Measurements from ENCODE around the gene RNF167. TPM values are rescaled to one million over a fixed set of nuclear protein-coding genes. Genes with fewer than 3 reads are reported as not detected.

Gene RNF167
- total RNA-seq, 1 experiment from 2014 or later, result 105 TPM

DNA sequence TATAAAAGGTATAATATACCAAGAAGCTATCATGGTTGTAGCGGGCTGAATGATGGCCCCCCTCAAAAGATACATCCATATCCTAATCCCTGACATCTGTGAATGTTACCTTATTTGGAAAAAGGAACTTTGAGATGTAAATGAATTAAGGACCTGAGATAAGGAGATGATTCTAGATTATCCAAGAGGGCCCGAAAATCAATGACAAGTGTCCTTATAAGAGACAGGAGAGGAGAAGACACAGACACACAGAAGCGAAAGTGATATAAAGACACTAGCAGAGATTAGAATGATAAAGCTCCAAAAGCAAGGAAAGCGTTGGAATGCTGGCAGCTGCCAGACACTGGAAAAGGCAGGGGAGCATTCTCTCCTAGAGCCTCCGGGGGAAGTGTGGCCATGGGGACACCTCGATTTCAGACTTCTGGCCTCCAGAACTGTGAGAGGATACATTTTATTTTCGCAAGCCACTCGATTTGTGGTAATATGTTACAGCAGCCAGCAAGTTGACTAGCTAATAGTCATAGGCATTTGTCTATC lies 20.5 kb upstream of the RNF167 start:
- ChIA-PET CTCF (no interaction called here), RAD21 (ENCODE audit: low non-redundant PET in 1 of 2, low total read pairs in 2 of 2, uncharacterized antibody in 2 of 2, unreplicated experiment in 2 of 2) (no interaction called here), POLR2A (interaction anchor here (1.1 kb wide), 1 partner anchor 20 kb away, joined by 3 read pairs; the partner anchor contains the start of gene SLC25A11)
- ATAC-seq (no peak), DNase-seq (ENCODE audit: low read depth, low spot score) (no peak)
- no peaks in the 10 kb centered on the region for H3K9me2 ChIP-seq (ENCODE audit: insufficient read depth)
- no peak overlapping the region for H2AFZ ChIP-seq (ENCODE audit: low read depth, low read length, poor library complexity, severe bottlenecking)
- H3K27me3 ChIP-seq (ENCODE audit: insufficient read depth, low read length), result no peaks in the 10 kb centered on the region
- no peaks in the 10 kb centered on the region for H3K4me1 ChIP-seq (ENCODE audit: control insufficient read depth in 1 of 2, insufficient read depth in 2 of 2, low read length in 2 of 2)
- no peak overlapping the region for H3K4me3 ChIP-seq (replicated peaks in 1 of 2; ENCODE audit: low read depth in 1 of 2, low read length in 2 of 2)
- BruUV-seq (replicated peaks), result no TSS peak
- H3K9me3 ChIP-seq (ENCODE audit: control insufficient read depth in 1 of 2, insufficient read depth in 1 of 2, low read depth in 1 of 2, low read length in 2 of 2), result no peaks in the 10 kb centered on the region
- TF ChIP-seq, protein P1, sequence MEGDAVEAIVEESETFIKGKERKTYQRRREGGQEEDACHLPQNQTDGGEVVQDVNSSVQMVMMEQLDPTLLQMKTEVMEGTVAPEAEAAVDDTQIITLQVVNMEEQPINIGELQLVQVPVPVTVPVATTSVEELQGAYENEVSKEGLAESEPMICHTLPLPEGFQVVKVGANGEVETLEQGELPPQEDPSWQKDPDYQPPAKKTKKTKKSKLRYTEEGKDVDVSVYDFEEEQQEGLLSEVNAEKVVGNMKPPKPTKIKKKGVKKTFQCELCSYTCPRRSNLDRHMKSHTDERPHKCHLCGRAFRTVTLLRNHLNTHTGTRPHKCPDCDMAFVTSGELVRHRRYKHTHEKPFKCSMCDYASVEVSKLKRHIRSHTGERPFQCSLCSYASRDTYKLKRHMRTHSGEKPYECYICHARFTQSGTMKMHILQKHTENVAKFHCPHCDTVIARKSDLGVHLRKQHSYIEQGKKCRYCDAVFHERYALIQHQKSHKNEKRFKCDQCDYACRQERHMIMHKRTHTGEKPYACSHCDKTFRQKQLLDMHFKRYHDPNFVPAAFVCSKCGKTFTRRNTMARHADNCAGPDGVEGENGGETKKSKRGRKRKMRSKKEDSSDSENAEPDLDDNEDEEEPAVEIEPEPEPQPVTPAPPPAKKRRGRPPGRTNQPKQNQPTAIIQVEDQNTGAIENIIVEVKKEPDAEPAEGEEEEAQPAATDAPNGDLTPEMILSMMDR (IDR thresholded peaks at IDR 0.05 in 2 of 3, conservative IDR thresholded peaks at IDR 0.05 in 1 of 3; ENCODE audit: borderline replicate concordance in 1 of 3, insufficient read depth in 1 of 3, low read depth in 2 of 3, low read length in 2 of 3), result no peak
- no peak for TF ChIP-seq EZH2 (IDR thresholded peaks at IDR 0.05)
- TF ChIP-seq ZNF274 (IDR thresholded peaks at IDR 0.05; ENCODE audit: low read depth, low read length), result no peak
- TF ChIP-seq, protein P2, sequence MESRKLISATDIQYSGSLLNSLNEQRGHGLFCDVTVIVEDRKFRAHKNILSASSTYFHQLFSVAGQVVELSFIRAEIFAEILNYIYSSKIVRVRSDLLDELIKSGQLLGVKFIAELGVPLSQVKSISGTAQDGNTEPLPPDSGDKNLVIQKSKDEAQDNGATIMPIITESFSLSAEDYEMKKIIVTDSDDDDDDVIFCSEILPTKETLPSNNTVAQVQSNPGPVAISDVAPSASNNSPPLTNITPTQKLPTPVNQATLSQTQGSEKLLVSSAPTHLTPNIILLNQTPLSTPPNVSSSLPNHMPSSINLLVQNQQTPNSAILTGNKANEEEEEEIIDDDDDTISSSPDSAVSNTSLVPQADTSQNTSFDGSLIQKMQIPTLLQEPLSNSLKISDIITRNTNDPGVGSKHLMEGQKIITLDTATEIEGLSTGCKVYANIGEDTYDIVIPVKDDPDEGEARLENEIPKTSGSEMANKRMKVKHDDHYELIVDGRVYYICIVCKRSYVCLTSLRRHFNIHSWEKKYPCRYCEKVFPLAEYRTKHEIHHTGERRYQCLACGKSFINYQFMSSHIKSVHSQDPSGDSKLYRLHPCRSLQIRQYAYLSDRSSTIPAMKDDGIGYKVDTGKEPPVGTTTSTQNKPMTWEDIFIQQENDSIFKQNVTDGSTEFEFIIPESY (IDR thresholded peaks at IDR 0.05; ENCODE audit: extremely low read depth, insufficient replicate concordance, low read length), result no peak
- TF ChIP-seq SIN3A (IDR thresholded peaks at IDR 0.05; ENCODE audit: low read depth), result no peak
- no peak for TF ChIP-seq RAD21 (IDR thresholded peaks at IDR 0.05; ENCODE audit: low read depth)
- no peak for TF ChIP-seq SRF (IDR thresholded peaks at IDR 0.05; ENCODE audit: low read depth)
- TF ChIP-seq, protein P3, sequence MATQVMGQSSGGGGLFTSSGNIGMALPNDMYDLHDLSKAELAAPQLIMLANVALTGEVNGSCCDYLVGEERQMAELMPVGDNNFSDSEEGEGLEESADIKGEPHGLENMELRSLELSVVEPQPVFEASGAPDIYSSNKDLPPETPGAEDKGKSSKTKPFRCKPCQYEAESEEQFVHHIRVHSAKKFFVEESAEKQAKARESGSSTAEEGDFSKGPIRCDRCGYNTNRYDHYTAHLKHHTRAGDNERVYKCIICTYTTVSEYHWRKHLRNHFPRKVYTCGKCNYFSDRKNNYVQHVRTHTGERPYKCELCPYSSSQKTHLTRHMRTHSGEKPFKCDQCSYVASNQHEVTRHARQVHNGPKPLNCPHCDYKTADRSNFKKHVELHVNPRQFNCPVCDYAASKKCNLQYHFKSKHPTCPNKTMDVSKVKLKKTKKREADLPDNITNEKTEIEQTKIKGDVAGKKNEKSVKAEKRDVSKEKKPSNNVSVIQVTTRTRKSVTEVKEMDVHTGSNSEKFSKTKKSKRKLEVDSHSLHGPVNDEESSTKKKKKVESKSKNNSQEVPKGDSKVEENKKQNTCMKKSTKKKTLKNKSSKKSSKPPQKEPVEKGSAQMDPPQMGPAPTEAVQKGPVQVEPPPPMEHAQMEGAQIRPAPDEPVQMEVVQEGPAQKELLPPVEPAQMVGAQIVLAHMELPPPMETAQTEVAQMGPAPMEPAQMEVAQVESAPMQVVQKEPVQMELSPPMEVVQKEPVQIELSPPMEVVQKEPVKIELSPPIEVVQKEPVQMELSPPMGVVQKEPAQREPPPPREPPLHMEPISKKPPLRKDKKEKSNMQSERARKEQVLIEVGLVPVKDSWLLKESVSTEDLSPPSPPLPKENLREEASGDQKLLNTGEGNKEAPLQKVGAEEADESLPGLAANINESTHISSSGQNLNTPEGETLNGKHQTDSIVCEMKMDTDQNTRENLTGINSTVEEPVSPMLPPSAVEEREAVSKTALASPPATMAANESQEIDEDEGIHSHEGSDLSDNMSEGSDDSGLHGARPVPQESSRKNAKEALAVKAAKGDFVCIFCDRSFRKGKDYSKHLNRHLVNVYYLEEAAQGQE (IDR thresholded peaks at IDR 0.05; ENCODE audit: low read depth), result no peak
- no peak for TF ChIP-seq ZFX (IDR thresholded peaks at IDR 0.05)
- TF ChIP-seq, protein P4, sequence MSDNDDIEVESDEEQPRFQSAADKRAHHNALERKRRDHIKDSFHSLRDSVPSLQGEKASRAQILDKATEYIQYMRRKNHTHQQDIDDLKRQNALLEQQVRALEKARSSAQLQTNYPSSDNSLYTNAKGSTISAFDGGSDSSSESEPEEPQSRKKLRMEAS (IDR thresholded peaks at IDR 0.05), result no peak
- TF ChIP-seq POLR2AphosphoS5 (IDR thresholded peaks at IDR 0.05; ENCODE audit: low read depth, low read length), result no peak
- no peak for TF ChIP-seq CBX3 (IDR thresholded peaks at IDR 0.05; ENCODE audit: low read depth)
- TF ChIP-seq TCF7L2 (IDR thresholded peaks at IDR 0.05; ENCODE audit: borderline replicate concordance, extremely low read depth, insufficient read depth, insufficient read length), result no peak
- no peak for TF ChIP-seq JUND (IDR thresholded peaks at IDR 0.05)
- H3K4me2 ChIP-seq (ENCODE audit: low read length), result no peak overlapping the region
- no peak overlapping the region for H3K9ac ChIP-seq (ENCODE audit: low read length)
- H3K36me3 ChIP-seq (ENCODE audit: control insufficient read depth in 1 of 2, insufficient read depth in 2 of 2, low read length in 2 of 2), result no peaks in the 10 kb centered on the region
- intact Hi-C loops (cut with micrococcal nuclease), result loop anchor here (2.0 kb wide), 1 partner anchor 15 kb away; no protein-coding TSS in a partner anchor
- no peaks in the 10 kb centered on the region for H3K79me2 ChIP-seq (ENCODE audit: insufficient read depth, low read length)
- H4K20me1 ChIP-seq (ENCODE audit: insufficient read depth), result no peaks in the 10 kb centered on the region
- H3K27ac ChIP-seq (ENCODE audit: low read depth, low read length), result no peak overlapping the region
